Uterus (tissue), 4 donors: ENCODE results near the gene SUGCT. TPM values are rescaled to one million over a fixed set of nuclear protein-coding genes. Genes with fewer than 3 reads are reported as not detected.

ENCODE experiments used
- DNase-seq, 2 donors: peaks; one replicate each; pipeline ENCODE4 v3.0.0-alpha.2; 2019 to 2020
- H3K27ac ChIP-seq, 2 donors: fragments of 200-600 bp; sonication (generic); 1 replicate in 1 of 2; 2 replicates in 1 of 2; pipeline ENCODE4 v1.5.1; 2016 to 2018
- H3K27me3 ChIP-seq, 2 donors: fragments of 200-600 bp; sonication (generic); one replicate each; pipeline ENCODE4 v1.5.1; 2018 to 2019; ENCODE audit warnings: control low read depth in 1 of 2
- H3K36me3 ChIP-seq, 2 donors: fragments of 200-600 bp; sonication (generic); one replicate each; pipeline ENCODE4 v1.5.1; 2019; ENCODE audit warnings: control low read depth in 1 of 2
- H3K4me1 ChIP-seq, 2 donors: fragments of 200-600 bp; sonication (generic); one replicate each; pipeline ENCODE4 v1.5.1; 2018 to 2019; ENCODE audit warnings: control low read depth in 1 of 2
- H3K4me3 ChIP-seq, 2 donors: fragments of 200-600 bp; sonication (generic); 1 replicate in 1 of 2; 2 replicates in 1 of 2; pipeline ENCODE4 v1.5.1; 2018 to 2019; ENCODE audit warnings: mild to moderate bottlenecking in 1 of 2
- H3K9me3 ChIP-seq, 2 donors: fragments of 200-600 bp; sonication (generic); one replicate each; pipeline ENCODE4 v1.5.1; 2019; ENCODE audit warnings: control low read depth in 1 of 2
- POLR2A ChIP-seq, 2 donors: fragments of 450-650 bp; IDR thresholded peaks; one replicate each; pipeline ENCODE4 v1.6.1; 2016; ENCODE audit warnings: antibody characterized with exemption in 2 of 2, mild to moderate bottlenecking in 1 of 2, moderate library complexity in 1 of 2
- intact Hi-C: fragments of 100-400 bp; cut with DNase I; formaldehyde crosslinking; loops from one replicate; pipeline ENCODE4 v1.15.1; 2023; ENCODE audit warnings: low total_unique reads
- total RNA-seq, 4 donors: library from RNA; depleted of rRNA in 3 of 4; stranded (reverse); fragments of >200 nt in 3 of 4; gene quantifications; one replicate each; pipeline versions ENCODE4 v1.1.0 to v1.2.4, GENCODE V29; 2014 to 2023
- TF ChIP-seq, protein P1 (sequence below), 4 experiments: fragments of 200-600 bp in 2 of 4; fragments of 450-650 bp in 2 of 4; sonication (generic) in 2 of 4; IDR thresholded peaks; one replicate each; pipeline ENCODE4 v1.5.1; 2016 to 2019; ENCODE audit warnings: antibody characterized with exemption in 4 of 4, mild to moderate bottlenecking in 2 of 4, moderate library complexity in 1 of 4
- donor health status: DM: yes; HTN: yes; CAD: no.

The SUGCT gene
- total RNA-seq, 4 donors from 2014 or later = 2.0 to 9.6 (median 6.3) TPM; not detected in 1

DNA sequence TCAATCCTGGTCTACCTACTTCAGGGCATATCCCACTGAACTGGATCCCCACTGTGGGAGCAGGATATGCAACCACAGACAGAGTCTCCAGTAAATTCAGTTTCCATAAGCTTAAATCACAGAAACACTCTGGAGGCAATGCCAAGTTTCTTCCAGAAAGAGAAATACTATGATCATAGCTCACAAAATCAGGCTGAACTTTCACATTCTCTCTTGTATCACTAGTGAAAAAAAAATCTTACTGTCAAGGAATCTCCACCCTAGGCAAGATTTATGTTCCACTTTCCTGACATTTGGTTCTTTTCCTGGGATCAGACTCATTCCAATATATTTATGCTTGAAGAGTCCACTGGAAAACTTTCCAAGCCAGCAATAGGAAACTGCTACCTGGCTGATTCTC, 749.0 kb downstream of the SUGCT start:
- TF ChIP-seq, protein P1, sequence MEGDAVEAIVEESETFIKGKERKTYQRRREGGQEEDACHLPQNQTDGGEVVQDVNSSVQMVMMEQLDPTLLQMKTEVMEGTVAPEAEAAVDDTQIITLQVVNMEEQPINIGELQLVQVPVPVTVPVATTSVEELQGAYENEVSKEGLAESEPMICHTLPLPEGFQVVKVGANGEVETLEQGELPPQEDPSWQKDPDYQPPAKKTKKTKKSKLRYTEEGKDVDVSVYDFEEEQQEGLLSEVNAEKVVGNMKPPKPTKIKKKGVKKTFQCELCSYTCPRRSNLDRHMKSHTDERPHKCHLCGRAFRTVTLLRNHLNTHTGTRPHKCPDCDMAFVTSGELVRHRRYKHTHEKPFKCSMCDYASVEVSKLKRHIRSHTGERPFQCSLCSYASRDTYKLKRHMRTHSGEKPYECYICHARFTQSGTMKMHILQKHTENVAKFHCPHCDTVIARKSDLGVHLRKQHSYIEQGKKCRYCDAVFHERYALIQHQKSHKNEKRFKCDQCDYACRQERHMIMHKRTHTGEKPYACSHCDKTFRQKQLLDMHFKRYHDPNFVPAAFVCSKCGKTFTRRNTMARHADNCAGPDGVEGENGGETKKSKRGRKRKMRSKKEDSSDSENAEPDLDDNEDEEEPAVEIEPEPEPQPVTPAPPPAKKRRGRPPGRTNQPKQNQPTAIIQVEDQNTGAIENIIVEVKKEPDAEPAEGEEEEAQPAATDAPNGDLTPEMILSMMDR (IDR thresholded peaks at IDR 0.05) = no peak
- no peak for TF ChIP-seq POLR2A (IDR thresholded peaks at IDR 0.05)
- intact Hi-C loops = no loop called here

DNA sequence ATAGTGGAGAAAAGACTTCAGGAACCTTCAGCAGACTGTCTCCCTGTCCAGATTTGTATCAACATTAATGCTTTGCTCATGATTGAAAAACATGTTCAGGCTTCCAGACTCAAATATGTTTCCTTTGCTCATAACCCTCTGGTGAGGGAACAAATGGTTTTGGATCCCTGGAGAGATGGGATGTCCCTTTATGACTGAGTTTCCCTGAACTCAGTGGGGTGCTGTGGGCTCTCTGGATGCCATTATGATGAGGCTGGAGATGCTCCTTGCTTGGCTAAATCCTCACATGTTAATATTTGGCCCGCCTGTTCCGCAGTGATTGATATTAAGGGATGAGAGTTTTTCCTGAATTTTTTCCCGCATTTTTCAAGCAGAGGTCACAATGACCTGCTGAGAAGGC, 749.4 kb downstream of the SUGCT start:
- Histone ChIP-seq H3K4me3 (no peak overlapping the region), H3K9me3 (no peaks in the 10 kb centered on the region), H3K36me3 (no peaks in the 10 kb centered on the region), H3K27me3 (no peaks in the 10 kb centered on the region), H3K4me1 (no peaks in the 10 kb centered on the region), H3K27ac (no peak overlapping the region)
- intact Hi-C loops = no loop called here
- no peak for TF ChIP-seq POLR2A (IDR thresholded peaks at IDR 0.05)
- TF ChIP-seq, protein P1 (IDR thresholded peaks at IDR 0.05) = no peak
- DNase-seq = no peak

More for the DNA sequence above, 749.0 kb downstream of the SUGCT start:
- no peak for DNase-seq
- no peak overlapping the region for H3K27ac ChIP-seq
- no peak overlapping the region for H3K4me3 ChIP-seq
- H3K9me3 ChIP-seq = no peaks in the 10 kb centered on the region
- no peaks in the 10 kb centered on the region for H3K4me1 ChIP-seq
- H3K36me3 ChIP-seq = no peaks in the 10 kb centered on the region
- H3K27me3 ChIP-seq = no peaks in the 10 kb centered on the region

- H3K36me3 ChIP-seq = no peaks in the 10 kb centered on the region
- no peaks in the 10 kb centered on the region for H3K27me3 ChIP-seq
- H3K4me1 ChIP-seq = no peaks in the 10 kb centered on the region
- H3K4me3 ChIP-seq = no peak overlapping the region
- intact Hi-C loops = no loop called here
- TF ChIP-seq POLR2A (IDR thresholded peaks at IDR 0.05) = no peak
- TF ChIP-seq, protein P1 (IDR thresholded peaks at IDR 0.05) = no peak
- DNase-seq = no peak
- no peaks in the 10 kb centered on the region for H3K9me3 ChIP-seq
- H3K27ac ChIP-seq = no peak overlapping the region
These were observed 750.7 kb downstream of the SUGCT start for GRCh38 chr7:40885503-40885902.

DNA sequence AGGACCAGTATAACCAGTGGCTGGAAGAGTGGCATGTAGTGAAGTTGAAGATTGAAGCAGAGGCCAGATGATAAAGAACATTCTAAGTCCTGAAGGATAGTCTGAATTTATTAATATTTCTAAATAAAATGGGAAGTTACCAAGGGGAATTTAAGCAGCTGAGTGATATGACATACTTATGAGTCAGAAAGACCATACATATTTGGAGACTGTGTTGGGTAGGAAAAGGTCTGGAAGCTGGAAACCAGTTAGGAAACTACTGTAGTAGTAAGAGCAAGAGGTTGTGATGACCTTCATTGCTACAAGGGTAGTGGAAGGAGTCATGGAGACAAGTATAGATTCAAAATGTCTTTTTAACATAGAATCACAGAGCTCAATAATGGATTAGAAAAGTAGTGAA, 752.3 kb downstream of the SUGCT start:
- no peaks in the 10 kb centered on the region for H3K4me1 ChIP-seq
- H3K27me3 ChIP-seq = no peaks in the 10 kb centered on the region
- no peaks in the 10 kb centered on the region for H3K36me3 ChIP-seq
- no peak overlapping the region for H3K4me3 ChIP-seq
- intact Hi-C loops = no loop called here
- H3K27ac ChIP-seq = no peak overlapping the region
- H3K9me3 ChIP-seq = no peaks in the 10 kb centered on the region
- DNase-seq = no peak
- TF ChIP-seq, protein P1 (IDR thresholded peaks at IDR 0.05) = no peak
- no peak for TF ChIP-seq POLR2A (IDR thresholded peaks at IDR 0.05)

GRCh38 chr7:40888499-40888898, 753.7 kb downstream of the SUGCT start:
- Histone ChIP-seq H3K27me3 (no peaks in the 10 kb centered on the region), H3K27ac (no peak overlapping the region), H3K36me3 (no peaks in the 10 kb centered on the region), H3K4me3 (no peak overlapping the region), H3K4me1 (no peaks in the 10 kb centered on the region), H3K9me3 (no peaks in the 10 kb centered on the region)
- TF ChIP-seq, protein P1 (IDR thresholded peaks at IDR 0.05) = no peak
- TF ChIP-seq POLR2A (IDR thresholded peaks at IDR 0.05) = no peak
- intact Hi-C loops = no loop called here
- no peak for DNase-seq
